GM21360 (cell line): ENCODE measurements around the gene FAM120A.

Experiments used
- ATAC-seq: cut with Tn5 transposase; IDR thresholded peaks from one replicate; pipeline ENCODE4 v1.9.1; 2021; ENCODE audit warnings: mild to moderate bottlenecking, moderate library complexity; ENCODE audit not compliant: unreplicated experiment

The FAM120A gene

GRCh38 chr9:93575796-93576257 lies 124.3 kb downstream of the FAM120A start:
- no peak for ATAC-seq

GRCh38 chr9:93576258-93577077 lies 125.0 kb downstream of the FAM120A start, which contains the start of gene PHF2:
TSS of gene PHF2 (plus strand) at chr9:93576584. CDS start at chr9:93576774, 190 bp downstream.
- ATAC-seq, result no peak

GRCh38 chr9:93577078-93577974 lies 125.8 kb downstream of the FAM120A start:
- ATAC-seq, result no peak

GRCh38 chr9:93577975-93578682 lies 126.6 kb downstream of the FAM120A start:
- no peak for ATAC-seq

GRCh38 chr9:93578844-93579243 lies 127.4 kb downstream of the FAM120A start:
- no peak for ATAC-seq

GRCh38 chr9:93579711-93580516 lies 128.4 kb downstream of the FAM120A start:
- ATAC-seq, result no peak

GRCh38 chr9:93580654-93581380 lies 129.3 kb downstream of the FAM120A start:
- ATAC-seq, result no peak

GRCh38 chr9:93582115-93582514 lies 130.6 kb downstream of the FAM120A start:
- no peak for ATAC-seq

- no peak for ATAC-seq
Measured at GRCh38 chr9:93582550-93582949, 131.1 kb downstream of the FAM120A start.

- ATAC-seq, result no peak
Measured at GRCh38 chr9:93585259-93585658, 133.8 kb downstream of the FAM120A start.

GRCh38 chr9:93585695-93586094 lies 134.2 kb downstream of the FAM120A start:
- no peak for ATAC-seq

- ATAC-seq, result no peak
Measured at GRCh38 chr9:93586290-93587057, 135.0 kb downstream of the FAM120A start.

GRCh38 chr9:93587284-93587650 lies 135.8 kb downstream of the FAM120A start:
- ATAC-seq, result no peak

- ATAC-seq, result no peak
Measured at GRCh38 chr9:93587651-93588347, 136.3 kb downstream of the FAM120A start.

GRCh38 chr9:93588641-93589609 lies 137.4 kb downstream of the FAM120A start:
- ATAC-seq, result no peak

GRCh38 chr9:93589688-93590087 lies 138.2 kb downstream of the FAM120A start:
- ATAC-seq, result no peak

- ATAC-seq, result no peak
Measured at GRCh38 chr9:93590609-93591234, 139.2 kb downstream of the FAM120A start.
